Kidney tubule cell (primary cell): Measurements from ENCODE around the gene NDRG4.
A peak's percentile ranks its signal among the peaks of the same experiment; 100 is the strongest.

Source experiments
- DNase-seq: peaks from one replicate; pipeline ENCODE4 v3.0.0-alpha.2; 2018; ENCODE audit warnings: low spot score

Gene NDRG4

GRCh38 chr16:58495521-58496331, 4.2 kb upstream of the NDRG4 start:
- no peak for DNase-seq

GRCh38 chr16:58497468-58497867, 2.5 kb upstream of the NDRG4 start:
- no peak for DNase-seq

- DNase-seq = no peak
These were observed 2.0 kb upstream of the NDRG4 start for GRCh38 chr16:58497935-58498334.

- no peak for DNase-seq
These were observed 1.4 kb upstream of the NDRG4 start for GRCh38 chr16:58498341-58499091.

- DNase-seq = no peak
These were observed 841 bp upstream of the NDRG4 start for GRCh38 chr16:58499092-58499511.

- peak; percentile 18 for DNase-seq
These were observed 693 bp downstream of the NDRG4 start for GRCh38 chr16:58500430-58501241.

- DNase-seq = peak; percentile 22
These were observed 1.5 kb downstream of the NDRG4 start for GRCh38 chr16:58501242-58502131.

- DNase-seq = no peak
These were observed 2.4 kb downstream of the NDRG4 start for GRCh38 chr16:58502217-58502921.

GRCh38 chr16:58503166-58503862, 3.4 kb downstream of the NDRG4 start:
- DNase-seq = no peak

- DNase-seq = no peak
These were observed 4.1 kb downstream of the NDRG4 start for GRCh38 chr16:58503863-58504688.

- no peak for DNase-seq
These were observed 6.6 kb downstream of the NDRG4 start for GRCh38 chr16:58506241-58507194.

- DNase-seq = no peak
These were observed 7.4 kb downstream of the NDRG4 start for GRCh38 chr16:58507195-58507962.

- DNase-seq = no peak
These were observed 8.2 kb downstream of the NDRG4 start for GRCh38 chr16:58507963-58508670.

GRCh38 chr16:58508671-58509251, 8.8 kb downstream of the NDRG4 start:
- DNase-seq = no peak

- DNase-seq = no peak
These were observed 9.5 kb downstream of the NDRG4 start for GRCh38 chr16:58509256-58510096.
